GM08714 (cell line): Measurements from ENCODE around the gene ECI2.

Experiments
- H3K4me3 ChIP-seq: fragments of 200-500 bp; sonication (Bioruptor generic); 2 replicates; pipeline ENCODE4 v1.5.1; 2014; ENCODE audit warnings: mild to moderate bottlenecking, low read length, inconsistent platforms
- ZNF274 ChIP-seq: IDR thresholded peaks from 2 replicates; pipeline ENCODE4 v1.6.1; 2012; ENCODE audit warnings: mild to moderate bottlenecking, low read depth, low read length

ECI2 gene, protein sequence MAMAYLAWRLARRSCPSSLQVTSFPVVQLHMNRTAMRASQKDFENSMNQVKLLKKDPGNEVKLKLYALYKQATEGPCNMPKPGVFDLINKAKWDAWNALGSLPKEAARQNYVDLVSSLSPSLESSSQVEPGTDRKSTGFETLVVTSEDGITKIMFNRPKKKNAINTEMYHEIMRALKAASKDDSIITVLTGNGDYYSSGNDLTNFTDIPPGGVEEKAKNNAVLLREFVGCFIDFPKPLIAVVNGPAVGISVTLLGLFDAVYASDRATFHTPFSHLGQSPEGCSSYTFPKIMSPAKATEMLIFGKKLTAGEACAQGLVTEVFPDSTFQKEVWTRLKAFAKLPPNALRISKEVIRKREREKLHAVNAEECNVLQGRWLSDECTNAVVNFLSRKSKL

GRCh38 chr6:4134841-4135664, at the start of gene ECI2:
TSS of gene ECI2 (minus strand) at chr6:4135575. CDS start at chr6:4135560, 15 bp downstream.
- TF ChIP-seq ZNF274 = no peak
- H3K4me3 ChIP-seq = peak within 1 kb of the TSS; percentile 88

- TF ChIP-seq ZNF274 = no peak
Measured at GRCh38 chr6:4180652-4181255, 45.4 kb upstream of the ECI2 start.

DNA sequence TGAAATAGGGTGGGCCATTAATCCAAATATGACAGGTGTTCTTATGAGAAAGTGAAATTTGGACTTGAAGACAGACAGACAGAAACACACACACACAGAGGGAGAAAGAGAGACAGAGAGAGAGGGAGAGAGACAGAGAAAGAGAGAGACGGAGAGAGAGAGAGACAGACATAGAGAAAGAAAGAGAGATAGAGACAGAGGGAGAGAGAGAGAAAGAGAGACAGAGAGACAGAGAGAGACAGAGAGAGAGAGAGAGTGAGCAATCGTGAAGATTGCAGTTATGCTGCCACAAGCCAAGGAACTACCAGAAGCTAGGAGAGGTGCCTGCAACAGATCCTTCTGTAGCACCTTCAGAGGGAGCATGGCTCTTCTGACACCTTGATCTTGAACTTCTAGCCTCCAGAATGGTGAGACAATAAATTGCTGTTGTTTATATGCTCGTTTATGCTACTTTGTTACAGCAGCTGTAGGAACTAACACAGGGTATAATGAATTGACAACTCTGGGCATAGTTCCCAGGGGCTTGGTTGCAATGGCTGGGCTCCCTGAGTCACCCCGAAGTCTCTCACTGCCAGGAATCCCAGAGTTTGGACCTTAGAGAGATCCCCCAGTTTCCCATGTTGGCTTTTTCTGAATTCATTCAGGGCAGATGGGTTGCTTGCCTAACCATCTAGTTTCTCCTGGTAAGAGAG, 44.7 kb upstream of the ECI2 start:
- TF ChIP-seq ZNF274 = no peak
- no peak overlapping the region for H3K4me3 ChIP-seq

More at GRCh38 chr6:4180652-4181255, 45.4 kb upstream of the ECI2 start:
- no peak overlapping the region for H3K4me3 ChIP-seq

GRCh38 chr6:4178737-4179333, 43.5 kb upstream of the ECI2 start:
- no peak overlapping the region for H3K4me3 ChIP-seq
- TF ChIP-seq ZNF274 = no peak

DNA sequence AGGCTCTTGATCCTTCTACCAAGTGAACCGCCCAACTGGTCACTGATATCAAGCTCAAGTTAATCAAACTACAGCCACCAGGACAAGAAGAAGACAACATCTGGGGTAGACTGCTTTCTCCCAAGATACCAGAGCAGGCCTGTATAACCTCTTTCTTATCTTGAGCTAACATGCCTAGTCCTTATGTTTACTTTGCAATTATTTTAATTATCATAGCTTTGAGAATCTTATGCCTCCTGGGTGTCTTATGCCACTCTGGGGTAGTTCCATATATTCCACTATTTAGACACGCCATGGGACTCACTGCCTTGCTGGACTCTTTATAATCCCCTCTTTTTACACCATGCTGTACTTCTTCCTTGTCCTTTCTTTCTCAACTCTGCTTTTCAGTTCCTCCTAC, 41.5 kb upstream of the ECI2 start:
- no peak for TF ChIP-seq ZNF274
- H3K4me3 ChIP-seq = no peak overlapping the region

GRCh38 chr6:4174042-4174441, 38.7 kb upstream of the ECI2 start:
- no peak for TF ChIP-seq ZNF274
- no peak overlapping the region for H3K4me3 ChIP-seq

DNA sequence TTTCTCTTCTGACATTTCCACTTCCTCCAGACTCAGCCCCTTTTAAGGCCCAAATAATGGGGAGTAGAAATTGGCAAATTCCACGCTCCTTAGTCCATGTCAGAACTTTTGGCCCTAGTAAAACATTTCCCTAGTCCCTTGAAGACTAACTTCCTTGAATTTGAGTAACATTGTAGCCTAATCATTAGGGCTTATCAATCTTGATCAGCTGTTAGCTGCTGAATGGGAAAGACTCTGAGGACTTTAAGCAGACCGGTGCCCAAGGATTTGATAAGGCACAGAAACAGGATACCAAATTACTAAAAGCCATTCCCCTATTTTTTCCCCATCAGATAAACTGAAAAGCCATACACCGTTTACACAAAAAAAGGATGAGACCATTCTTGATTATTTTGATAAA, 37.0 kb upstream of the ECI2 start:
- no peak overlapping the region for H3K4me3 ChIP-seq
- TF ChIP-seq ZNF274 = no peak

- no peak overlapping the region for H3K4me3 ChIP-seq
Measured at GRCh38 chr6:4170297-4170696, 34.9 kb upstream of the ECI2 start.

DNA sequence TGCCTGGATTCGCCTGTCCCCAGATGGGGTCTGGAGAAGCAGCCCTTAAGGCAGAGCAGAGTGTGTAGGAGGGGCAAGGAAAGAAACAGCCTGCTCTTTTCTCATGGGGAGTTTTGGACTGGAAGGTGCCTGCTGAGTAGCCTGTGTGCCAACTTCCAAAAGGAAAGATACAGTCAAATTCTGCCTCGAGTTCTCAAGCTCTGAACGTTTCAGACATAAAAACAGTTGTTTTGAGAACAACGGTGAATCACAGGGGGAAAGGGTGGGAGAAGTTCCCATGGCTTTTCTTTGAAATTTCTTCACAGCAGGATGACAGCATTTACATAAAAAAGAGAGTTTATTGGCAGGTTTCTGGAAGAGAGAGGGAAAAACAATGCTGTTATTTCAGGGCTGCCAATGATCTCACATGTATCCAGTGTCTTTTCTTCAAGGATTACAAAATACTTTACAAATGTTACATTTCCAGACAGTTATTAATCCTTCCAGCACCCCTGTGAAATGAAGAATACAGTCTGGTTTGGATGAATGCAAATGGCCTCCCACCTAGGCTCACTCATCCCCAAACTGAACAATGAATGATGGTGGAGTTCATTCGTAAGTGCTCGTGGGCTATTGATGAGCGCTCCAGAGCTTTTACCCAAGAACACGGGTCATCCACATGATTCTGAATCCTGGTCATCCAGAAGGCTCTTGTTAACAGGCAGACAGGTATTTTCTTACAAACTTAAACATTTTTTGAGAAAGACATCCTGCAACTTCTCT, 33.8 kb upstream of the ECI2 start:
- no peak for TF ChIP-seq ZNF274
- no peak overlapping the region for H3K4me3 ChIP-seq

More at GRCh38 chr6:4170297-4170696, 34.9 kb upstream of the ECI2 start:
- no peak for TF ChIP-seq ZNF274

GRCh38 chr6:4167833-4168232, 32.5 kb upstream of the ECI2 start:
- no peak overlapping the region for H3K4me3 ChIP-seq
- no peak for TF ChIP-seq ZNF274

DNA sequence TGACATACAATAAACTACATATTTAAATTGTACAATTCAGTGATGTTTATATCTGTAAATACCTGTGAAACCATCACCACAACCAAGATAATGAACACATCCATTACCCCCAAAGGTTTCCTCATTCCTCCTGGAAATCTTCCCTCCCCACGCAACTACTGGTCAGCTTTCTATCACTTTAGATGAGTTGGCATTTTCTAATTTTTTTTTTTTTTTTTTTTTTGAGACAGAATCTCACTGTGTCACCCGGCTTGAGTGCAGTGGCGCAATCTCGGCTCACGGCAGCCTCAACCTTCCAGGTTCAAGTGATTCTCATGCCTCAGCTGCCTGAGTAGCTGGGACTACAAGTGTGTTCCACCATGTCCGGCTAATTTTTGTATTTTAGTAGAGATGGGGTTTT, 31.7 kb upstream of the ECI2 start:
- no peak for TF ChIP-seq ZNF274
- H3K4me3 ChIP-seq = no peak overlapping the region

- no peak for TF ChIP-seq ZNF274
- no peak overlapping the region for H3K4me3 ChIP-seq
Measured at GRCh38 chr6:4164456-4164855, 29.1 kb upstream of the ECI2 start.

DNA sequence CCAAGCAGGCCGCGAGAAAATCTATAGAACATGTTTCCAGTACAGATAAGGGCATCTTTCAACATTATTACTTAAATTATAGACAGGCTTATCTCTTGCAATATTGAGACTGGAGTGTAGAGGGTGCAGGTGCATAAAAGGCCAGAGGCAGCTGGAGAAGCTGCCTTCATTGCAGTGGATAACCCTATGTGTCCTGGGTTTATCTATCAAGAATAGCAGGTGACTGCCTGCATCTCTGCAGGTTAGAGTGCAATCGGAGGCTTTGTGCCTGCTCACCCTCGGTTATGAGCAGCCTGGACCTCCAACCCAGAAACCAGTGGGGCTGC, 28.7 kb upstream of the ECI2 start:
- TF ChIP-seq ZNF274 = no peak
- no peak overlapping the region for H3K4me3 ChIP-seq
